ENCODE data around the gene PRRG3. TPM values are rescaled to one million over a fixed set of nuclear protein-coding genes. Genes with fewer than 3 reads are reported as not detected.

Gene PRRG3
- polyA plus RNA-seq, 3 donors from 2014 or later, result not detected

- DNase-seq, result no peak
- Mint-ChIP-seq H3K9me3 (no peaks in the 10 kb centered on the region), H3K4me1 (no peaks in the 10 kb centered on the region), H3K27ac (no peak overlapping the region), H3K4me3 (no peak overlapping the region), H3K27me3 (ENCODE audit: low read depth in 3 of 3) (peaks cover 0 to 11% (median 6%) of the 10 kb centered on the region in 3 donors), H3K36me3 (no peaks in the 10 kb centered on the region)
These were observed 19.1 kb downstream of the PRRG3 start for GRCh38 chrX:151714362-151714761.

- H3K4me3 Mint-ChIP-seq, result no peak within 1 kb of the TSS
- no peaks in the 10 kb centered on the region for H3K36me3 Mint-ChIP-seq
- no peak within 1 kb of the TSS for H3K27ac Mint-ChIP-seq
- no peaks in the 10 kb centered on the region for H3K4me1 Mint-ChIP-seq
- no peak for DNase-seq
- peaks cover 0 to 8% (median 3%) of the 10 kb centered on the region in 3 donors for H3K27me3 Mint-ChIP-seq (ENCODE audit: low read depth in 3 of 3)
- no peaks in the 10 kb centered on the region for H3K9me3 Mint-ChIP-seq
These were observed 20.5 kb downstream of the PRRG3 start, which contains the start of gene FATE1 for GRCh38 chrX:151715752-151716151. Gene FATE1 (plus strand): TSS chrX:151716035. CDS start chrX:151716120, 85 bp downstream.

- Mint-ChIP-seq H3K27ac (no peak overlapping the region), H3K27me3 (ENCODE audit: low read depth in 3 of 3) (peaks cover 0 to 2% (median 2%) of the 10 kb centered on the region in 3 donors)
These were observed 27.1 kb downstream of the PRRG3 start for GRCh38 chrX:151722241-151722846.

GRCh38 chrX:151723156-151723760, 28.0 kb downstream of the PRRG3 start:
- Mint-ChIP-seq H3K9me3 (no peaks in the 10 kb centered on the region), H3K36me3 (no peaks in the 10 kb centered on the region), H3K27me3 (ENCODE audit: low read depth in 3 of 3) (peaks cover 0 to 2% (median 2%) of the 10 kb centered on the region in 3 donors), H3K27ac (no peak overlapping the region), H3K4me1 (no peaks in the 10 kb centered on the region), H3K4me3 (no peak overlapping the region)
- DNase-seq, result no peak

More at GRCh38 chrX:151722241-151722846, 27.1 kb downstream of the PRRG3 start:
- no peaks in the 10 kb centered on the region for H3K36me3 Mint-ChIP-seq
- no peaks in the 10 kb centered on the region for H3K9me3 Mint-ChIP-seq
- H3K4me3 Mint-ChIP-seq, result no peak overlapping the region
- DNase-seq, result no peak
- H3K4me1 Mint-ChIP-seq, result no peaks in the 10 kb centered on the region

GRCh38 chrX:151724563-151725337, 29.5 kb downstream of the PRRG3 start:
- Mint-ChIP-seq H3K36me3 (no peaks in the 10 kb centered on the region), H3K9me3 (no peaks in the 10 kb centered on the region), H3K27ac (no peak overlapping the region), H3K4me3 (no peak overlapping the region), H3K27me3 (ENCODE audit: low read depth in 3 of 3) (peaks cover 0 to 4% (median 2%) of the 10 kb centered on the region in 3 donors), H3K4me1 (no peaks in the 10 kb centered on the region)
- DNase-seq, result no peak

DNA sequence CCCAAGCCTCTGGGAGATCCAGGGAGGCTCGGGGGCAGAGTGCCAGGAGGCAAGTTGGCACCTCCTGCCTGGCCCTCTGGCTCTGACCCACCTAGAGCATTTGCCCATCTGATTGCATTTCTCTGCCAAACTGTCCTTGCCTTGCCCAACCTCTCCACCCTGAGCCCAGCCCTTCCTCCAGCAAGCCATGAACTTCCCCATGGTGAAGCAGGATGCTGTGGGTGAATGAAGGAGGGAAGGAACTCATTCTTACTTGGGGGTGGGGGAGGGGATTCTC, 30.0 kb downstream of the PRRG3 start:
- H3K9me3 Mint-ChIP-seq, result no peaks in the 10 kb centered on the region
- peaks cover 1 to 4% (median 2%) of the 10 kb centered on the region in 3 donors for H3K27me3 Mint-ChIP-seq (ENCODE audit: low read depth in 3 of 3)
- DNase-seq, result no peak
- no peak overlapping the region for H3K27ac Mint-ChIP-seq
- no peaks in the 10 kb centered on the region for H3K4me1 Mint-ChIP-seq
- H3K4me3 Mint-ChIP-seq, result no peak overlapping the region
- no peaks in the 10 kb centered on the region for H3K36me3 Mint-ChIP-seq

DNA sequence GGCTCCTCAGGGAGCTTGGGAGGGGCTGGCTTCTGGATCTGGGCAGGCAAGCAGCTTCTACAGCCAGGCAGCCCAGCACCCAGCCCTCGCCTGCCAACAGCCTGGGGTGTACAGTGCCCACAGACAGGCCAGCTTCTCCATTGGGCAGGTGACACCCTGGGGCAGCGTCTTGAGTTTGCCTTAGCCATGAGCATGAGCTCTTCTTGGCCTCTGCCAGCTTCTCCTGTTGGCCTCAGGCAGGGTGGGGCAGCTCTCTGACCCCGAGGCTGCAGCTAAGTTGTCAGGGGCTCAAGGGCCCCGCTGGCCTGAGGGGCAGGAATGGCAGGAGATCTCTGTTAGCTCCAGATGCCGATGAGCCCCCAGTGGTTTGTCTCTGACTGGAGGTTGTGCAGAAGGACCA, 31.5 kb downstream of the PRRG3 start:
- no peaks in the 10 kb centered on the region for H3K4me1 Mint-ChIP-seq
- peaks cover 1 to 4% (median 2%) of the 10 kb centered on the region in 3 donors for H3K27me3 Mint-ChIP-seq (ENCODE audit: low read depth in 3 of 3)
- no peak overlapping the region for H3K27ac Mint-ChIP-seq
- H3K36me3 Mint-ChIP-seq, result no peaks in the 10 kb centered on the region
- no peaks in the 10 kb centered on the region for H3K9me3 Mint-ChIP-seq
- H3K4me3 Mint-ChIP-seq, result no peak overlapping the region
- DNase-seq, result no peak

GRCh38 chrX:151727346-151727745, 32.1 kb downstream of the PRRG3 start:
- Mint-ChIP-seq H3K27ac (no peak overlapping the region), H3K9me3 (no peaks in the 10 kb centered on the region), H3K36me3 (no peaks in the 10 kb centered on the region), H3K4me3 (no peak overlapping the region), H3K4me1 (no peaks in the 10 kb centered on the region), H3K27me3 (ENCODE audit: low read depth in 3 of 3) (peaks cover 1 to 7% (median 2%) of the 10 kb centered on the region in 3 donors)
- DNase-seq, result no peak

- no peak for DNase-seq
- Mint-ChIP-seq H3K36me3 (no peaks in the 10 kb centered on the region), H3K4me3 (no peak overlapping the region), H3K9me3 (no peaks in the 10 kb centered on the region), H3K27me3 (ENCODE audit: low read depth in 3 of 3) (peaks cover 1 to 5% (median 2%) of the 10 kb centered on the region in 3 donors), H3K4me1 (no peaks in the 10 kb centered on the region), H3K27ac (no peak overlapping the region)
These were observed 33.9 kb downstream of the PRRG3 start for GRCh38 chrX:151729056-151729725.

- Mint-ChIP-seq H3K27me3 (ENCODE audit: low read depth in 3 of 3) (peaks cover 0 to 9% (median 2%) of the 10 kb centered on the region in 3 donors), H3K4me3 (no peak within 1 kb of the TSS), H3K27ac (no peak within 1 kb of the TSS), H3K4me1 (no peaks in the 10 kb centered on the region), H3K36me3 (no peaks in the 10 kb centered on the region), H3K9me3 (peaks cover 0 to 3% (median 0%) of the 10 kb centered on the region in 6 donors)
- no peak for DNase-seq
These were observed 39.2 kb downstream of the PRRG3 start, which contains the start of gene CNGA2 for GRCh38 chrX:151734446-151734845. Gene CNGA2 (plus strand): TSS chrX:151734746. CDS start chrX:151738484, 3,738 bp downstream.

- no peak for DNase-seq
- H3K4me1 Mint-ChIP-seq, result no peaks in the 10 kb centered on the region
- no peak overlapping the region for H3K27ac Mint-ChIP-seq
- H3K9me3 Mint-ChIP-seq, result peaks cover 0 to 3% (median 0%) of the 10 kb centered on the region in 6 donors
- peaks cover 0 to 9% (median 1%) of the 10 kb centered on the region in 3 donors for H3K27me3 Mint-ChIP-seq (ENCODE audit: low read depth in 3 of 3)
- H3K4me3 Mint-ChIP-seq, result no peak overlapping the region
- H3K36me3 Mint-ChIP-seq, result no peaks in the 10 kb centered on the region
These were observed 40.0 kb downstream of the PRRG3 start for GRCh38 chrX:151735219-151735618.

- Mint-ChIP-seq H3K4me1 (no peaks in the 10 kb centered on the region), H3K36me3 (no peaks in the 10 kb centered on the region), H3K27me3 (ENCODE audit: low read depth in 3 of 3) (peaks cover 0 to 9% (median 1%) of the 10 kb centered on the region in 3 donors), H3K9me3 (peaks cover 0 to 3% (median 0%) of the 10 kb centered on the region in 6 donors), H3K27ac (no peak overlapping the region), H3K4me3 (no peak overlapping the region)
- no peak for DNase-seq
These were observed 41.4 kb downstream of the PRRG3 start for GRCh38 chrX:151736685-151737084.

DNA sequence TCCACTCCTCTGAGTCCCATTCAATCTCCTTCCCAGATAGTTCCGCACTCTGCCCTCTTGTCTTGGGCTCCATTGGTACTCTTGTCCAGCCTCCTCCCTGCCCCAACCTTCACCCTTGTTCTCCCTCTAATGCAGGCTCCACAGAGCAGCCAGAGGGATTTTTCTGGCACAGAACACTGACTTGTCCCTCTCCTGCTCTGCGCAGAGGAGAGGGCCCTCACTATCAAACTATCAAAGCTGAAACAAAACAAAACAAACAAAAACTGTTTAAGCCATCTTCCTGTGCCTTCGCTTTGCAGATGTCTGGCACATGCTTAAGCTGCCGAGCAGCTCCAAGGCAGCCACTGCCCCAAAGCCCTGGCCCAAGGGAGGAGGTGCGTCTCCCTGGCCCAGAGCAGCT, 42.2 kb downstream of the PRRG3 start:
- Mint-ChIP-seq H3K4me1 (no peaks in the 10 kb centered on the region), H3K36me3 (no peaks in the 10 kb centered on the region)
- DNase-seq, result no peak

GRCh38 chrX:151738751-151739150, 43.5 kb downstream of the PRRG3 start:
- Mint-ChIP-seq H3K27me3 (ENCODE audit: low read depth in 3 of 3) (peaks cover 0 to 6% (median 1%) of the 10 kb centered on the region in 3 donors), H3K4me3 (no peak overlapping the region), H3K4me1 (no peaks in the 10 kb centered on the region), H3K27ac (no peak overlapping the region), H3K9me3 (peaks cover 0 to 3% (median 0%) of the 10 kb centered on the region in 6 donors), H3K36me3 (no peaks in the 10 kb centered on the region)
- DNase-seq, result no peak

More for the DNA sequence above, 42.2 kb downstream of the PRRG3 start:
- Mint-ChIP-seq H3K27me3 (ENCODE audit: low read depth in 3 of 3) (peaks cover 0 to 6% (median 1%) of the 10 kb centered on the region in 3 donors), H3K27ac (no peak overlapping the region), H3K9me3 (peaks cover 0 to 3% (median 0%) of the 10 kb centered on the region in 6 donors), H3K4me3 (no peak overlapping the region)

All from immature natural killer cell (primary cell).